ENCODE data around the gene FARS2. TPM values are rescaled to one million over a fixed set of nuclear protein-coding genes. Genes with fewer than 3 reads are reported as not detected.

FARS2 gene
- polyA plus RNA-seq, 1 of the 3 experiments (the other 2 are of a cell fraction) = 12.5 TPM

GRCh38 chr6:5567890-5568289 lies 306.6 kb downstream of the FARS2 start:
- Histone ChIP-seq H3K4me2 (no peak overlapping the region), H2AFZ (ENCODE audit: low read depth) (no peak overlapping the region), H4K20me1 (ENCODE audit: insufficient read depth) (no peaks in the 10 kb centered on the region), H3K79me2 (ENCODE audit: insufficient read depth) (no peaks in the 10 kb centered on the region), H3K27ac (ENCODE audit: low read depth in 2 of 2, low read length in 1 of 2) (no peak overlapping the region), H3K27me3 (ENCODE audit: insufficient read depth) (no peaks in the 10 kb centered on the region), H3F3A (replicated peaks; ENCODE audit: insufficient read depth) (no peaks in the 10 kb centered on the region), H3K9ac (no peak overlapping the region), H3K36me3 (replicated peaks in 1 of 2; ENCODE audit: control insufficient read depth in 1 of 2, insufficient read depth in 2 of 2, low read length in 1 of 2) (no peaks in the 10 kb centered on the region), H3K4me1 (ENCODE audit: control insufficient read depth in 1 of 2, insufficient read depth in 2 of 2, low read depth in 1 of 2, low read length in 1 of 2) (no peaks in the 10 kb centered on the region; a peak in 1 of 4 replicates), H3K4me3 (ENCODE audit: low read depth in 2 of 2, low read length in 1 of 2) (no peak overlapping the region), H3K9me3 (no peaks in the 10 kb centered on the region), H3K9me2 (no peaks in the 10 kb centered on the region)
- ChIA-PET CTCF (interaction anchor here (1.2 kb wide), 1 partner anchor 10 kb away, joined by 3 read pairs; no protein-coding TSS in a partner anchor), POLR2A (no interaction called here)
- WGBS (ENCODE audit: low lambda C conversion rate) = 95% methylated on average over 2 of the region's 2 CpGs
- no peak for DNase-seq
- TF ChIP-seq RFX5 (IDR thresholded peaks at IDR 0.05; ENCODE audit: low read length) (no peak), MAX (IDR thresholded peaks at IDR 0.05; ENCODE audit: low read depth) (no peak), YY1 (IDR thresholded peaks at IDR 0.05; ENCODE audit: low read depth) (no peak)

- Histone ChIP-seq H3K9ac (no peak overlapping the region), H3K4me1 (ENCODE audit: control insufficient read depth in 1 of 2, insufficient read depth in 2 of 2, low read depth in 1 of 2, low read length in 1 of 2) (no peaks in the 10 kb centered on the region; a peak in 1 of 4 replicates), H4K20me1 (ENCODE audit: insufficient read depth) (no peaks in the 10 kb centered on the region), H3K36me3 (replicated peaks in 1 of 2; ENCODE audit: control insufficient read depth in 1 of 2, insufficient read depth in 2 of 2, low read length in 1 of 2) (no peaks in the 10 kb centered on the region), H3K4me2 (no peak overlapping the region), H3K27ac (ENCODE audit: low read depth in 2 of 2, low read length in 1 of 2) (no peak overlapping the region), H3K27me3 (ENCODE audit: insufficient read depth) (no peaks in the 10 kb centered on the region), H3K9me2 (no peaks in the 10 kb centered on the region), H2AFZ (ENCODE audit: low read depth) (no peak overlapping the region), H3F3A (replicated peaks; ENCODE audit: insufficient read depth) (no peaks in the 10 kb centered on the region), H3K9me3 (no peaks in the 10 kb centered on the region), H3K4me3 (ENCODE audit: low read depth in 2 of 2, low read length in 1 of 2) (no peak overlapping the region), H3K79me2 (ENCODE audit: insufficient read depth) (no peaks in the 10 kb centered on the region)
- DNase-seq = no peak
- TF ChIP-seq ELF1 (IDR thresholded peaks at IDR 0.05) (no peak), GABPA (IDR thresholded peaks at IDR 0.05; ENCODE audit: low read depth) (no peak), RCOR1 (IDR thresholded peaks at IDR 0.05; ENCODE audit: low read length) (no peak)
- ChIA-PET CTCF (interaction anchor here (0.7 to 1.7 kb wide), 2 partner anchors 98 to 445 kb away, joined by 3 to 5 read pairs; no protein-coding TSS in a partner anchor), POLR2A (no interaction called here)
- 93% methylated on average over 2 of the region's 2 CpGs for WGBS (ENCODE audit: low lambda C conversion rate)
Measured at GRCh38 chr6:5569491-5569890, 308.2 kb downstream of the FARS2 start.

GRCh38 chr6:5570641-5571040 lies 309.3 kb downstream of the FARS2 start:
- Histone ChIP-seq H3K4me1 (ENCODE audit: control insufficient read depth in 1 of 2, insufficient read depth in 2 of 2, low read depth in 1 of 2, low read length in 1 of 2) (no peaks in the 10 kb centered on the region), H3K36me3 (replicated peaks in 1 of 2; ENCODE audit: control insufficient read depth in 1 of 2, insufficient read depth in 2 of 2, low read length in 1 of 2) (no peaks in the 10 kb centered on the region), H3K27ac (ENCODE audit: low read depth in 2 of 2, low read length in 1 of 2) (no peak overlapping the region), H4K20me1 (ENCODE audit: insufficient read depth) (no peaks in the 10 kb centered on the region), H3F3A (replicated peaks; ENCODE audit: insufficient read depth) (no peaks in the 10 kb centered on the region), H3K4me3 (ENCODE audit: low read depth in 2 of 2, low read length in 1 of 2) (no peak overlapping the region), H3K9ac (no peak overlapping the region), H3K9me3 (no peaks in the 10 kb centered on the region), H3K79me2 (ENCODE audit: insufficient read depth) (no peaks in the 10 kb centered on the region), H3K9me2 (no peaks in the 10 kb centered on the region), H3K4me2 (no peak overlapping the region), H3K27me3 (ENCODE audit: insufficient read depth) (no peaks in the 10 kb centered on the region), H2AFZ (ENCODE audit: low read depth) (no peak overlapping the region)
- DNase-seq = no peak
- no peak for TF ChIP-seq SIN3A (IDR thresholded peaks at IDR 0.05; ENCODE audit: borderline replicate concordance, low read depth, low read length)
- ChIA-PET POLR2A (no interaction called here), CTCF (no interaction called here)
- 78% methylated on average over 6 of the region's 6 CpGs for WGBS (ENCODE audit: low lambda C conversion rate)
